ENCODE measurements around the gene PAPPA.

DNA sequence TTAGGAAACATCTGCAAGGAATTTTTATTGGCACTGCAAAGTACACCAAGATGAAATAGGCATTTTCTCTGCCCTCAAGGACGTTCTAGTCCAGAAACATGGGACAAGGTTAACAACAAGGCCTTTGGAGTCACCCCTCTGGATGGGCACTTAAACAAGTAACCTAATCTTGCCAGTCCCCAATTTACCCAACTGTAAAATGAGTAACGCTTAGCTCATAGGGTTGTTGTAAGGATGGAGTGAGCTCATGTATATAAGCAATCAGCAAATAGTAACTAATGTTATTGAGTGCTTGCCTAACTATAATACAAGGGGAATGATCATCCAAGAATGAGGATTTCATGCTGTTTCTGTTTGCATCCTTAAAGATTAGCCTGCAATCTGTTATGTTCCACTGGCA, 189.3 kb downstream of the PAPPA start:
- TF ChIP-seq, protein P1, sequence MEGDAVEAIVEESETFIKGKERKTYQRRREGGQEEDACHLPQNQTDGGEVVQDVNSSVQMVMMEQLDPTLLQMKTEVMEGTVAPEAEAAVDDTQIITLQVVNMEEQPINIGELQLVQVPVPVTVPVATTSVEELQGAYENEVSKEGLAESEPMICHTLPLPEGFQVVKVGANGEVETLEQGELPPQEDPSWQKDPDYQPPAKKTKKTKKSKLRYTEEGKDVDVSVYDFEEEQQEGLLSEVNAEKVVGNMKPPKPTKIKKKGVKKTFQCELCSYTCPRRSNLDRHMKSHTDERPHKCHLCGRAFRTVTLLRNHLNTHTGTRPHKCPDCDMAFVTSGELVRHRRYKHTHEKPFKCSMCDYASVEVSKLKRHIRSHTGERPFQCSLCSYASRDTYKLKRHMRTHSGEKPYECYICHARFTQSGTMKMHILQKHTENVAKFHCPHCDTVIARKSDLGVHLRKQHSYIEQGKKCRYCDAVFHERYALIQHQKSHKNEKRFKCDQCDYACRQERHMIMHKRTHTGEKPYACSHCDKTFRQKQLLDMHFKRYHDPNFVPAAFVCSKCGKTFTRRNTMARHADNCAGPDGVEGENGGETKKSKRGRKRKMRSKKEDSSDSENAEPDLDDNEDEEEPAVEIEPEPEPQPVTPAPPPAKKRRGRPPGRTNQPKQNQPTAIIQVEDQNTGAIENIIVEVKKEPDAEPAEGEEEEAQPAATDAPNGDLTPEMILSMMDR (IDR thresholded peaks at IDR 0.05) = no peak
- no peak for TF ChIP-seq EP300 (IDR thresholded peaks at IDR 0.05)
- TF ChIP-seq POLR2A (IDR thresholded peaks at IDR 0.05; ENCODE audit: low read depth) = no peak

Data from esophagus muscularis mucosa (tissue), 4 donors.